NK-92 (cell line): ENCODE data around the gene FAM228A.

Source experiments
- DNase-seq: peaks from one replicate; lab custom pipeline; 2025; ENCODE audit not compliant: unreplicated experiment; lab: John Stamatoyannopoulos, UW

The FAM228A gene

GRCh38 chr2:24222946-24223345 is 48.1 kb downstream of the FAM228A start:
- no peak for DNase-seq

GRCh38 chr2:24225499-24226242 is 50.8 kb downstream of the FAM228A start:
- DNase-seq = no peak

GRCh38 chr2:24228470-24228869 is 53.6 kb downstream of the FAM228A start:
- no peak for DNase-seq

GRCh38 chr2:24231461-24231881 is 56.6 kb downstream of the FAM228A start:
- DNase-seq = no peak

- DNase-seq = no peak
Measured at GRCh38 chr2:24233321-24233720, 58.5 kb downstream of the FAM228A start.

- DNase-seq = no peak
Measured at GRCh38 chr2:24237313-24237712, 62.5 kb downstream of the FAM228A start.

GRCh38 chr2:24238158-24238557 is 63.3 kb downstream of the FAM228A start:
- no peak for DNase-seq

GRCh38 chr2:24239553-24239952 is 64.7 kb downstream of the FAM228A start:
- no peak for DNase-seq
